HL-60/S4 treated with retinoic acid at 250 ng/mL for 4 days and 3 days (cell line): Measurements from ENCODE around the gene HMGCS1.
"Not testable (repeated sequence)": the region's sequence is repeated elsewhere in the genome, so short reads cannot be mapped to it uniquely, and the experiment has no call there.

Experiments
- in situ Hi-C: fragments of 300-500 bp; cut with MboI; formaldehyde crosslinking; loops from 2 replicates; pipeline ENCODE4 v1.7.0; 2022; ENCODE audit warnings: low sequenced_read_pairs

Gene HMGCS1

GRCh38 chr5:43313035-43313853, at the start of gene HMGCS1:
Gene HMGCS1 (minus strand): TSS chr5:43313412. CDS start chr5:43298965, 14,447 bp downstream.
- in situ Hi-C loops = no loop called here

- in situ Hi-C loops = no loop called here
These were observed 45.5 kb upstream of the HMGCS1 start for GRCh38 chr5:43358726-43359125.

- in situ Hi-C loops = no loop called here
These were observed 45.1 kb upstream of the HMGCS1 start for GRCh38 chr5:43358301-43358700.

GRCh38 chr5:43357878-43358281, 44.7 kb upstream of the HMGCS1 start:
- in situ Hi-C loops = no loop called here

GRCh38 chr5:43357067-43357466, 43.9 kb upstream of the HMGCS1 start:
- in situ Hi-C loops = no loop called here

- in situ Hi-C loops = no loop called here
These were observed 41.6 kb upstream of the HMGCS1 start for GRCh38 chr5:43354774-43355173.

GRCh38 chr5:43353668-43354067, 40.5 kb upstream of the HMGCS1 start:
- in situ Hi-C loops = no loop called here

- in situ Hi-C loops = no loop called here
These were observed 39.7 kb upstream of the HMGCS1 start for GRCh38 chr5:43352915-43353314.

GRCh38 chr5:43352131-43352530, 38.9 kb upstream of the HMGCS1 start:
- in situ Hi-C loops = no loop called here

- in situ Hi-C loops = no loop called here
These were observed 35.7 kb upstream of the HMGCS1 start for GRCh38 chr5:43348861-43349363.

- in situ Hi-C loops = no loop called here
These were observed 35.0 kb upstream of the HMGCS1 start for GRCh38 chr5:43348207-43348606.

GRCh38 chr5:43338862-43339261, 25.6 kb upstream of the HMGCS1 start:
- in situ Hi-C loops = no loop called here

- in situ Hi-C loops = no loop called here
These were observed 22.9 kb upstream of the HMGCS1 start for GRCh38 chr5:43336159-43336558.

GRCh38 chr5:43335681-43336080, 22.5 kb upstream of the HMGCS1 start:
- in situ Hi-C loops = no loop called here

- in situ Hi-C loops = no loop called here
These were observed 19.2 kb upstream of the HMGCS1 start for GRCh38 chr5:43332401-43332800.

GRCh38 chr5:43325624-43326023, 12.4 kb upstream of the HMGCS1 start:
- in situ Hi-C loops = not testable (repeated sequence)

GRCh38 chr5:43323488-43323887, 10.3 kb upstream of the HMGCS1 start:
- in situ Hi-C loops = not testable (repeated sequence)

GRCh38 chr5:43320846-43321245, 7.6 kb upstream of the HMGCS1 start:
- in situ Hi-C loops = no loop called here

GRCh38 chr5:43316421-43316820, 3.2 kb upstream of the HMGCS1 start:
- in situ Hi-C loops = no loop called here

GRCh38 chr5:43315682-43316081, 2.5 kb upstream of the HMGCS1 start:
- in situ Hi-C loops = no loop called here

- in situ Hi-C loops = no loop called here
These were observed 2.1 kb upstream of the HMGCS1 start for GRCh38 chr5:43315263-43315662.

- in situ Hi-C loops = no loop called here
These were observed 1.5 kb upstream of the HMGCS1 start for GRCh38 chr5:43314724-43315123.
